RWPE1 (cell line): ENCODE measurements around the gene ASAH2.
"Not testable (repeated sequence)": the region's sequence is repeated elsewhere in the genome, so short reads cannot be mapped to it uniquely, and the experiment has no call there.

Experiments
- CTCF ChIA-PET: fragments of 350-600 bp; sonication (Branson Sonifier 250); formaldehyde crosslinking; extraction: SDS; loops from one replicate; lab custom pipeline; 2021; lab: Yijun Ruan, JAX
- POLR2A ChIA-PET: fragments of 400-600 bp; formaldehyde crosslinking; extraction: SDS; loops from one replicate; lab custom pipeline; 2020; ENCODE audit warnings: antibody characterized with exemption; ENCODE audit not compliant: low non-redundant PET; lab: Yijun Ruan, JAX
- DNase-seq: peaks from one replicate; pipeline ENCODE4 v3.0.0; 2012; ENCODE audit warnings: low spot score
- H3K27ac ChIP-seq: fragments of 450-650 bp; 2 replicates; pipeline ENCODE4 v1.5.1; 2017
- CTCF ChIP-seq: fragments of 450-650 bp; conservative IDR thresholded peaks from 2 replicates; pipeline ENCODE4 v1.5.1; 2017; ENCODE audit warnings: low read depth, mild to moderate bottlenecking

ASAH2 gene

GRCh38 chr10:50254479-50254878, 3.2 kb upstream of the ASAH2 start:
- no peak overlapping the region for H3K27ac ChIP-seq
- DNase-seq: no peak
- no peak for TF ChIP-seq CTCF
- CTCF ChIA-PET: no interaction called here
- POLR2A ChIA-PET: no interaction called here

- DNase-seq: no peak
- ChIA-PET POLR2A (no interaction called here), CTCF (interaction anchor here (0.9 kb wide), 1 partner anchor 25 kb away, joined by 4 read pairs; no protein-coding TSS in a partner anchor)
- no peak for TF ChIP-seq CTCF
- no peak overlapping the region for H3K27ac ChIP-seq
Observed at GRCh38 chr10:50250096-50250854, 1.0 kb downstream of the ASAH2 start.

GRCh38 chr10:50248598-50248997, 2.7 kb downstream of the ASAH2 start:
- ChIA-PET CTCF (no interaction called here), POLR2A (no interaction called here)
- H3K27ac ChIP-seq: no peak overlapping the region
- DNase-seq: no peak
- TF ChIP-seq CTCF: no peak

- CTCF ChIA-PET: interaction anchor here (0.6 kb wide), 1 partner anchor 540 kb away, joined by 3 read pairs; no protein-coding TSS in a partner anchor
- no peak for TF ChIP-seq CTCF
- no peak for DNase-seq
- POLR2A ChIA-PET: no interaction called here
- H3K27ac ChIP-seq: no peak overlapping the region
Observed at GRCh38 chr10:50248062-50248461, 3.3 kb downstream of the ASAH2 start.

GRCh38 chr10:50244201-50244600, 7.1 kb downstream of the ASAH2 start:
- DNase-seq: no peak
- ChIA-PET POLR2A (no interaction called here), CTCF (no interaction called here)
- H3K27ac ChIP-seq: no peak overlapping the region
- TF ChIP-seq CTCF: no peak

- POLR2A ChIA-PET: no interaction called here
- CTCF ChIA-PET: no interaction called here
- no peak overlapping the region for H3K27ac ChIP-seq
- no peak for TF ChIP-seq CTCF
- DNase-seq: no peak
Observed at GRCh38 chr10:50242777-50243176, 8.5 kb downstream of the ASAH2 start.

GRCh38 chr10:50241478-50241877, 9.8 kb downstream of the ASAH2 start:
- DNase-seq, CTCF ChIA-PET, H3K27ac ChIP-seq, POLR2A ChIA-PET: not testable (repeated sequence)
